K562 (cell line): ENCODE measurements around the gene DVL3. TPM values are rescaled to one million over a fixed set of nuclear protein-coding genes. Genes with fewer than 3 reads are reported as not detected.
A peak's percentile ranks its signal among the peaks of the same experiment; 100 is the strongest.

Experiments used
- CBFA2T2 ChIP-seq: fragments of 450-650 bp; conservative IDR thresholded peaks from 2 replicates; pipeline ENCODE4 v1.6.1; 2017; ENCODE audit warnings: mild to moderate bottlenecking
- CEBPG ChIP-seq, 3 experiments: fragments of 200-800 bp in 1 of 3; sonication (Bioruptor generic) in 1 of 3; sonication (generic) in 1 of 3; formaldehyde crosslinking in 1 of 3; IDR thresholded peaks in 2 of 3; conservative IDR thresholded peaks in 1 of 3; 2 replicates each; pipeline versions ENCODE4 v1.6.1 to v1.8.0; 2016 to 2022; ENCODE audit warnings: missing compliant biosample characterization in 2 of 3, missing genetic modification characterization in 2 of 3, mild to moderate bottlenecking in 1 of 3, missing genetic modification reagents in 1 of 3
- DEAF1 ChIP-seq: fragments of 450-650 bp; formaldehyde crosslinking; IDR thresholded peaks from 2 replicates; pipeline ENCODE4 v1.4.0; 2020; ENCODE audit warnings: mild to moderate bottlenecking, moderate library complexity
- FOXK2 ChIP-seq, 2 experiments: fragments of 450-650 bp; IDR thresholded peaks in 1 of 2; conservative IDR thresholded peaks in 1 of 2; 2 replicates each; pipeline ENCODE4 v1.6.1; 2016; ENCODE audit warnings: low read depth in 2 of 2, mild to moderate bottlenecking in 1 of 2
- MEIS2 ChIP-seq: fragments of 450-650 bp; IDR thresholded peaks from 2 replicates; pipeline ENCODE4 v1.6.1; 2014; ENCODE audit warnings: mild to moderate bottlenecking; ENCODE audit not compliant: partially characterized antibody
- MTA1 ChIP-seq: fragments of 450-650 bp; IDR thresholded peaks from 2 replicates; pipeline ENCODE4 v1.6.1; 2017; ENCODE audit warnings: borderline replicate concordance
- NR0B1 ChIP-seq: fragments of 450-650 bp; IDR thresholded peaks from one replicate; pipeline ENCODE4 v1.6.1; 2018; ENCODE audit warnings: mild to moderate bottlenecking, moderate library complexity; ENCODE audit not compliant: partially characterized antibody
- OTX1 ChIP-seq: fragments of 450-650 bp; formaldehyde crosslinking; IDR thresholded peaks from 2 replicates; pipeline ENCODE4 v1.4.0; 2022; ENCODE audit warnings: mild to moderate bottlenecking
- RERE ChIP-seq: sonication (generic); formaldehyde crosslinking; IDR thresholded peaks from 2 replicates; pipeline ENCODE4 v1.8.0; 2023; ENCODE audit warnings: missing genetic modification reagents, mild to moderate bottlenecking, borderline replicate concordance
- XRCC4 ChIP-seq: IDR thresholded peaks from one replicate; pipeline ENCODE4 v1.6.1; 2011; ENCODE audit not compliant: insufficient read depth, insufficient read length; ENCODE audit errors: extremely low read depth
- ZBTB17 ChIP-seq: fragments of 450-650 bp; formaldehyde crosslinking; IDR thresholded peaks from 2 replicates; pipeline ENCODE4 v1.4.0; 2020; ENCODE audit warnings: mild to moderate bottlenecking
- ZNF224 ChIP-seq: sonication (generic); formaldehyde crosslinking; IDR thresholded peaks from 2 replicates; pipeline ENCODE4 v1.8.0; 2022; ENCODE audit warnings: mild to moderate bottlenecking, missing genetic modification reagents
- ZNF699 ChIP-seq: fragments of 250-450 bp; sonication (Bioruptor Pico); IDR thresholded peaks from 2 replicates; pipeline ENCODE4 v1.8.0; 2021; ENCODE audit warnings: mild to moderate bottlenecking, moderate library complexity; ENCODE audit not compliant: insufficient replicate concordance
- polyA plus RNA-seq, 8 experiments: library from polyadenylated mRNA; depleted of rRNA in 4 of 8; stranded (reverse) in 5 of 8; unstranded in 3 of 8; fragments of >200 nt; fragmentation: Nextera tagmentation in 2 of 8; fragmentation: Illumina TruSeq in 1 of 8; extraction: Ambion mirVana in 2 of 8; extraction: Trizol in 1 of 8; gene quantifications; 2 replicates each; pipeline versions ENCODE4 v1.2.1 to v1.2.3, GENCODE V29; 2011 to 2014; ENCODE audit warnings: inconsistent platforms in 1 of 8, missing spikeins in 1 of 8
- total RNA-seq, 7 experiments: library from RNA; depleted of rRNA in 6 of 7; stranded (reverse); fragments of >200 nt in 6 of 7; fragmentation: Illumina TruSeq in 2 of 7; extraction: Trizol in 2 of 7; gene quantifications; 2 replicates each; pipeline versions ENCODE4 v1.2.1 to v1.2.3, GENCODE V29; 2011 to 2021; ENCODE audit warnings: low replicate concordance in 1 of 7

DVL3 gene
- total and polyA plus RNA-seq, 9 of the 15 experiments (the other 6 are each of a cell fraction or from before 2014, with no cell fraction given): 3.1 to 57.9 (median 20.1) TPM

DNA sequence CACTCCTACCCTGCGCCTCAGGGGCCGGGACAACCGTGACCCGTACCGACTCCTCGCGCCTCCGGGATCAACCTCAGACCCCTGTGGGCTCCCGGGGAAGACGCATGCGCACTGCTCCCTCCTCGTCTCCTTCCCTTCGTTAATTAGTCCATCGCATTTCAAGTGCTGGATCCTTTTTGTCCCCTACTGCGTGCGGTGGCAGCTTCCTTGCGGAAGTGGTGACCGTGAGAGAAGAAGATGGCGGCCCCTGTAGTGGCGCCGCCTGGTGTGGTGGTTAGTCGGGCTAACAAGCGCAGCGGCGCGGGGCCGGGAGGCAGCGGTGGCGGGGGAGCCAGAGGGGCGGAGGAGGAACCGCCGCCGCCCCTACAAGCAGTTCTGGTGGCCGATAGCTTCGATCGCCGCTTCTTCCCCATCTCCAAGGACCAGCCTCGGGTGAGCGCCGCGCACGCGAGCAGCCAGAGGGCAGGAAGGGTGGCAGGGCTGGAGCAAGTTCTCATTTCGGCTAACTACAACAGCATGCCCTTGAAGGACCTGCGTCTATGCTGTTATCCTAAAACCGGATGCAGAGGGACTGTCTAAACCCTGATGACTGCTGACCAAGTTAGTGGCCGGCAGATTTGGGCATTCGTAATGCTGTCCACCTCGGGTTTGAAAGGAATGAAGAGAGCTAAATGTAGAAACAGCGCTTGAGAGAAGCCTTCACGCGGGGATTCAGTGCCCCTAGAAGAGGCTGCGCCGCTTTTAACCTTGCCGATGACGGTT, 19.8 kb upstream of the DVL3 start, which contains the start of gene EIF2B5 (continued):
- TF ChIP-seq RERE (CRISPR knock-in tag): no peak
- TF ChIP-seq ZNF699: no peak
- no peak for TF ChIP-seq CBFA2T2
- 0 out of 2 replicates have a peak, but pooled peaks have one; percentile 11 for TF ChIP-seq DEAF1 (CRISPR knock-in tag)
- TF ChIP-seq ZBTB17 (CRISPR knock-in tag): peak; percentile 77; the same call in 1 of the 2 replicates
- peak; percentile 63 for TF ChIP-seq MEIS2
- TF ChIP-seq FOXK2 (conservative IDR thresholded peaks at IDR 0.05 in 1 of 2, IDR thresholded peaks at IDR 0.05 in 1 of 2; ENCODE audit: low read depth in 2 of 2): peak; percentile 71 to 75; a peak in 2 of 4 replicates
- TF ChIP-seq NR0B1: no peak
- TF ChIP-seq ZNF224 (CRISPR knock-in tag): no peak
- no peak; the same call in 1 of the 2 replicates for TF ChIP-seq CEBPG (CRISPR knock-in tag; IDR thresholded peaks at IDR 0.05)
- no peak for TF ChIP-seq CEBPG (tag; conservative IDR thresholded peaks at IDR 0.05 in 1 of 2, IDR thresholded peaks at IDR 0.05 in 1 of 2)
- no peak for TF ChIP-seq XRCC4
- no peak for TF ChIP-seq MTA1
- 0 out of 2 replicates have a peak, but pooled peaks have one; percentile 60 for TF ChIP-seq OTX1 (CRISPR knock-in tag)
